ENCODE measurements around the gene HCFC1R1. TPM values are rescaled to one million over a fixed set of nuclear protein-coding genes. Genes with fewer than 3 reads are reported as not detected.

HCFC1R1 gene
- total RNA-seq, 1 donor from 2014 or later, result 50.8 TPM

- Histone ChIP-seq H3K9me3 (no peaks in the 10 kb centered on the region), H3K27me3 (peaks cover 32% of the 10 kb centered on the region), H3K36me3 (no peaks in the 10 kb centered on the region), H3K4me3 (no peak overlapping the region), H3K4me1 (no peaks in the 10 kb centered on the region), H3K27ac (no peak overlapping the region)
- no peak for TF ChIP-seq CTCF (IDR thresholded peaks at IDR 0.05)
- intact Hi-C loops (cut with DNase I), result no loop called here
- no peak for DNase-seq (ENCODE audit: low spot score in 2 of 2)
Measured at GRCh38 chr16:3038256-3038655, 14.5 kb upstream of the HCFC1R1 start.

GRCh38 chr16:3036726-3037315 is 13.1 kb upstream of the HCFC1R1 start, which contains the start of gene BICDL2:
TSS of gene BICDL2 (minus strand) at chr16:3036944. CDS start at chr16:3035496, 1,448 bp downstream.
- H3K9me3 ChIP-seq, result no peaks in the 10 kb centered on the region
- H3K27ac ChIP-seq, result no peak within 1 kb of the TSS
- H3K36me3 ChIP-seq, result no peaks in the 10 kb centered on the region
- peak within 1 kb of the TSS in 1 of 2 donors; percentile 10 for H3K4me3 ChIP-seq
- intact Hi-C loops (cut with DNase I), result no loop called here
- peaks cover 32% of the 10 kb centered on the region for H3K27me3 ChIP-seq
- DNase-seq (ENCODE audit: low spot score in 2 of 2), result no peak
- H3K4me1 ChIP-seq, result no peaks in the 10 kb centered on the region
- TF ChIP-seq CTCF (IDR thresholded peaks at IDR 0.05), result no peak

- no peak for DNase-seq (ENCODE audit: low spot score in 2 of 2)
- no peaks in the 10 kb centered on the region for H3K9me3 ChIP-seq
- no peaks in the 10 kb centered on the region for H3K4me1 ChIP-seq
- H3K36me3 ChIP-seq, result no peaks in the 10 kb centered on the region
- no peak for TF ChIP-seq CTCF (IDR thresholded peaks at IDR 0.05)
- no peak overlapping the region for H3K27ac ChIP-seq
- peaks cover 32% of the 10 kb centered on the region for H3K27me3 ChIP-seq
- H3K4me3 ChIP-seq, result peak overlapping the region in 1 of 2 donors; percentile 10
- intact Hi-C loops (cut with DNase I), result no loop called here
Measured at GRCh38 chr16:3035972-3036725, 12.4 kb upstream of the HCFC1R1 start.

GRCh38 chr16:3035289-3035971 is 11.7 kb upstream of the HCFC1R1 start:
- H3K4me1 ChIP-seq, result no peaks in the 10 kb centered on the region
- TF ChIP-seq CTCF (IDR thresholded peaks at IDR 0.05), result no peak
- H3K27ac ChIP-seq, result no peak overlapping the region
- no peaks in the 10 kb centered on the region for H3K36me3 ChIP-seq
- DNase-seq (ENCODE audit: low spot score in 2 of 2), result no peak
- H3K27me3 ChIP-seq, result peaks cover 32% of the 10 kb centered on the region
- no peaks in the 10 kb centered on the region for H3K9me3 ChIP-seq
- intact Hi-C loops (cut with DNase I), result no loop called here
- no peak overlapping the region for H3K4me3 ChIP-seq

- Histone ChIP-seq H3K27me3 (peaks cover 21% of the 10 kb centered on the region), H3K36me3 (peaks cover 0 to under 1% of the 10 kb centered on the region in 2 donors), H3K27ac (no peak overlapping the region), H3K4me3 (no peak overlapping the region), H3K9me3 (no peaks in the 10 kb centered on the region), H3K4me1 (peaks cover 0 to 6% of the 10 kb centered on the region in 2 donors)
- no peak for TF ChIP-seq CTCF (IDR thresholded peaks at IDR 0.05)
- DNase-seq (ENCODE audit: low spot score in 2 of 2), result no peak
- intact Hi-C loops (cut with DNase I), result no loop called here
Measured at GRCh38 chr16:3032624-3033023, 8.9 kb upstream of the HCFC1R1 start.

All from ascending aorta (tissue), 2 donors.